ENCODE data around the gene RBP5. TPM values are rescaled to one million over a fixed set of nuclear protein-coding genes. Genes with fewer than 3 reads are reported as not detected.

The RBP5 gene
- total and polyA plus RNA-seq, 10 of the 15 experiments (the other 5 are each of a cell fraction or from before 2014, with no cell fraction given) = 0.11 to 1.1 (median 0.31) TPM; not detected in 4

- no peak for TF ChIP-seq ZBTB40 (IDR thresholded peaks at IDR 0.05; ENCODE audit: borderline replicate concordance)
- peak; percentile 27; the same call in 1 of the 2 replicates for TF ChIP-seq RAD21 (IDR thresholded peaks at IDR 0.05; ENCODE audit: insufficient read depth, low read depth, low read length)
- peak; percentile 12; the same call in 1 of the 2 replicates for TF ChIP-seq SMC3 (IDR thresholded peaks at IDR 0.05; ENCODE audit: borderline replicate concordance, low read length)
These were observed 15.9 kb upstream of the RBP5 start (continued) for GRCh38 chr12:7144414-7145120.

DNA sequence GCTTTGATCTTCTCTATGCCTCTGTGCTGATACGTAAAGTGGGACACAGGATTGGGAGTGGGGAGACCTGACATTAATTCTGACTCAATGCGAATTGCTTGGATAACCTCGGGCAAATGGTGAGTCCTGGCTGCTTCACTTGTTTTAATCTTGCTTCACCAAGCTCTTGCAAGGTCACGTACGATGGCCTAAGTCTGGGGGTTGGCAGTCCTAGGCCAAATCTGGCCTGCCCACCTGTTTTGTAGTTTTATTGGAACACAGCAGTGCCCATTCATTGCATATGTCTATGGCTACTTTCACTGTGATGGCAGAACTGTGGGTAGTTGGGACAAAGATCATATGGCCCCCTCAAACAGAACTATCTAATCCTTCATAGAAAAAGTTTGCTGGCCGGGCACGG is 14.9 kb upstream of the RBP5 start:
- BruUV-seq (replicated peaks) = no TSS peak
- ATAC-seq (no peak), DNase-seq (ENCODE audit: low read depth, low spot score) (no peak), FAIRE-seq (no peak)
- H3K27me3 ChIP-seq (replicated peaks in 1 of 2; ENCODE audit: control insufficient read depth in 2 of 2, insufficient read depth in 2 of 2, low read length in 1 of 2) = no peaks in the 10 kb centered on the region
- H4K20me1 ChIP-seq (ENCODE audit: control insufficient read depth, insufficient read depth) = no peaks in the 10 kb centered on the region; the same call in 1 of the 2 replicates
- H3K4me3 ChIP-seq = no peak overlapping the region
- H3K79me2 ChIP-seq (ENCODE audit: control insufficient read depth, insufficient read depth, low read length) = no peaks in the 10 kb centered on the region
- 95% methylated on average over 7 of the region's 7 CpGs for WGBS (ENCODE audit: insufficient coverage, insufficient replicate concordance, low lambda C conversion rate, missing lambda C conversion rate)
- H2AFZ ChIP-seq (ENCODE audit: control insufficient read depth, low read depth, low read length) = no peak overlapping the region
- no peak overlapping the region for H3K27ac ChIP-seq (ENCODE audit: control insufficient read depth, insufficient read depth)
- H3K36me3 ChIP-seq (ENCODE audit: control insufficient read depth in 2 of 2, insufficient read depth in 2 of 2, low read length in 1 of 2) = peaks cover 0 to 12% of the 10 kb centered on the region in 2 experiments
- CTCF ChIA-PET = interaction anchor here (0.9 to 6.1 kb wide), 9 partner anchors 9 to 47 kb away, joined by 3 to 44 read pairs (median 4); partner anchors contain the start of gene C1RL
- POLR2A ChIA-PET = interaction anchor here (0.7 kb wide), 1 partner anchor 52 kb away, joined by 4 read pairs; no protein-coding TSS in a partner anchor
- H3K9me3 ChIP-seq (replicated peaks; ENCODE audit: control insufficient read depth, insufficient read depth, low read length) = no peaks in the 10 kb centered on the region; the same call in 2 of the 3 replicates
- H3K4me1 ChIP-seq (ENCODE audit: control insufficient read depth, insufficient read depth, low read length) = no peaks in the 10 kb centered on the region
- SMC1A ChIA-PET (ENCODE audit: uncharacterized antibody, unreplicated experiment) = interaction anchor here (2.7 kb wide), 1 partner anchor 31 kb away, joined by 13 read pairs; no protein-coding TSS in a partner anchor
- RAD21 ChIA-PET (ENCODE audit: unreplicated experiment) = no interaction called here
- H3K4me2 ChIP-seq (ENCODE audit: control insufficient read depth, insufficient read depth) = no peak overlapping the region
- intact Hi-C loops (cut with micrococcal nuclease; ENCODE audit: unreplicated experiment) (loop anchor here (2.0 to 5.0 kb wide), 3 partner anchors 45 to 494 kb away; partner anchors contain the start of gene PEX5), in situ Hi-C loops (cut with MboI) (no loop called here)
- no peak overlapping the region for H3K9ac ChIP-seq (ENCODE audit: control insufficient read depth, insufficient read depth, low read length)
- TF ChIP-seq ATF7 (IDR thresholded peaks at IDR 0.05; ENCODE audit: low read depth) = no peak
- no peak for TF ChIP-seq HDAC2 (IDR thresholded peaks at IDR 0.05)
- TF ChIP-seq, protein P1, sequence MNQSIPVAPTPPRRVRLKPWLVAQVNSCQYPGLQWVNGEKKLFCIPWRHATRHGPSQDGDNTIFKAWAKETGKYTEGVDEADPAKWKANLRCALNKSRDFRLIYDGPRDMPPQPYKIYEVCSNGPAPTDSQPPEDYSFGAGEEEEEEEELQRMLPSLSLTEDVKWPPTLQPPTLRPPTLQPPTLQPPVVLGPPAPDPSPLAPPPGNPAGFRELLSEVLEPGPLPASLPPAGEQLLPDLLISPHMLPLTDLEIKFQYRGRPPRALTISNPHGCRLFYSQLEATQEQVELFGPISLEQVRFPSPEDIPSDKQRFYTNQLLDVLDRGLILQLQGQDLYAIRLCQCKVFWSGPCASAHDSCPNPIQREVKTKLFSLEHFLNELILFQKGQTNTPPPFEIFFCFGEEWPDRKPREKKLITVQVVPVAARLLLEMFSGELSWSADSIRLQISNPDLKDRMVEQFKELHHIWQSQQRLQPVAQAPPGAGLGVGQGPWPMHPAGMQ (IDR thresholded peaks at IDR 0.05; ENCODE audit: borderline replicate concordance) = no peak
- no peak for TF ChIP-seq RFX5 (IDR thresholded peaks at IDR 0.05; ENCODE audit: low read depth, low read length)
- TF ChIP-seq SMARCA5 (IDR thresholded peaks at IDR 0.05) = no peak
- TF ChIP-seq EED (IDR thresholded peaks at IDR 0.05; ENCODE audit: low read depth) = no peak
- no peak for TF ChIP-seq ZNF384 (IDR thresholded peaks at IDR 0.05; ENCODE audit: borderline replicate concordance, low read depth, low read length)
- TF ChIP-seq, protein P2, sequence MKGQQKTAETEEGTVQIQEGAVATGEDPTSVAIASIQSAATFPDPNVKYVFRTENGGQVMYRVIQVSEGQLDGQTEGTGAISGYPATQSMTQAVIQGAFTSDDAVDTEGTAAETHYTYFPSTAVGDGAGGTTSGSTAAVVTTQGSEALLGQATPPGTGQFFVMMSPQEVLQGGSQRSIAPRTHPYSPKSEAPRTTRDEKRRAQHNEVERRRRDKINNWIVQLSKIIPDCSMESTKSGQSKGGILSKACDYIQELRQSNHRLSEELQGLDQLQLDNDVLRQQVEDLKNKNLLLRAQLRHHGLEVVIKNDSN (IDR thresholded peaks at IDR 0.05; ENCODE audit: borderline replicate concordance, extremely low read length, insufficient read depth, low read depth, low read length) = no peak
- TF ChIP-seq NBN (IDR thresholded peaks at IDR 0.05) = no peak
- TF ChIP-seq CBFB (IDR thresholded peaks at IDR 0.05; ENCODE audit: low read depth) = no peak
- TF ChIP-seq HSF1 (IDR thresholded peaks at IDR 0.05; ENCODE audit: low read depth, low read length) = no peak
- TF ChIP-seq GATAD2B (conservative IDR thresholded peaks at IDR 0.05; ENCODE audit: low read depth) = no peak
